Measurements from ENCODE around the gene CEP152. TPM values are rescaled to one million over a fixed set of nuclear protein-coding genes. Genes with fewer than 3 reads are reported as not detected.

Gene CEP152
- total and polyA plus RNA-seq, 11 donors = 0.61 to 3.2 (median 1.6) TPM

GRCh38 chr15:48778331-48778730, 32.5 kb downstream of the CEP152 start:
- ATAC-seq (peak in 2 of 4 donors; percentile 22 to 61), DNase-seq (no peak)
- Histone ChIP-seq H3K4me3 (no peak overlapping the region), H3K36me3 (peaks cover 0 to 37% (median 5%) of the 10 kb centered on the region in 9 donors), H3K27ac (peak overlapping the region in 4 of 12 donors; percentile 18 to 34 (median 20)), H3K4me1 (peaks cover 0 to 5% (median 0%) of the 10 kb centered on the region in 12 donors), H3K27me3 (no peaks in the 10 kb centered on the region), H3K9me3 (peaks cover 0 to 12% (median 0%) of the 10 kb centered on the region in 12 donors)
- whole genome bisulfite sequencing, 4 donors = 81 to 84% (median 82%) methylated on average over 10 of the region's 10 CpGs
- intact Hi-C loops (cut with DNase I) = no loop called here
- no peak for TF ChIP-seq POLR2A (IDR thresholded peaks at IDR 0.05)
- TF ChIP-seq, protein P1, sequence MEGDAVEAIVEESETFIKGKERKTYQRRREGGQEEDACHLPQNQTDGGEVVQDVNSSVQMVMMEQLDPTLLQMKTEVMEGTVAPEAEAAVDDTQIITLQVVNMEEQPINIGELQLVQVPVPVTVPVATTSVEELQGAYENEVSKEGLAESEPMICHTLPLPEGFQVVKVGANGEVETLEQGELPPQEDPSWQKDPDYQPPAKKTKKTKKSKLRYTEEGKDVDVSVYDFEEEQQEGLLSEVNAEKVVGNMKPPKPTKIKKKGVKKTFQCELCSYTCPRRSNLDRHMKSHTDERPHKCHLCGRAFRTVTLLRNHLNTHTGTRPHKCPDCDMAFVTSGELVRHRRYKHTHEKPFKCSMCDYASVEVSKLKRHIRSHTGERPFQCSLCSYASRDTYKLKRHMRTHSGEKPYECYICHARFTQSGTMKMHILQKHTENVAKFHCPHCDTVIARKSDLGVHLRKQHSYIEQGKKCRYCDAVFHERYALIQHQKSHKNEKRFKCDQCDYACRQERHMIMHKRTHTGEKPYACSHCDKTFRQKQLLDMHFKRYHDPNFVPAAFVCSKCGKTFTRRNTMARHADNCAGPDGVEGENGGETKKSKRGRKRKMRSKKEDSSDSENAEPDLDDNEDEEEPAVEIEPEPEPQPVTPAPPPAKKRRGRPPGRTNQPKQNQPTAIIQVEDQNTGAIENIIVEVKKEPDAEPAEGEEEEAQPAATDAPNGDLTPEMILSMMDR (IDR thresholded peaks at IDR 0.05) = no peak

- ATAC-seq = peak in 2 of 4 donors; percentile 26 to 34
- H3K4me3 ChIP-seq = no peak overlapping the region
- H3K27me3 ChIP-seq = no peaks in the 10 kb centered on the region
- no peak for TF ChIP-seq POLR2A (IDR thresholded peaks at IDR 0.05)
- TF ChIP-seq, protein P1 (IDR thresholded peaks at IDR 0.05) = no peak
- intact Hi-C loops (cut with DNase I) = no loop called here
- H3K27ac ChIP-seq = peak overlapping the region in 6 of 12 donors; percentile 6 to 35 (median 20)
- DNase-seq = no peak
- WGBS, 4 donors = 62 to 74% (median 69%) methylated on average over 1 of the region's 1 CpG
- peaks cover 0 to 12% (median 0%) of the 10 kb centered on the region in 12 donors for H3K9me3 ChIP-seq
- peaks cover 0 to 5% (median 0%) of the 10 kb centered on the region in 12 donors for H3K4me1 ChIP-seq
- H3K36me3 ChIP-seq = peaks cover 0 to 32% (median 5%) of the 10 kb centered on the region in 9 donors
Observed at GRCh38 chr15:48777645-48778330, 33.1 kb downstream of the CEP152 start.

- 80 to 86% (median 84%) methylated on average over 2 of the region's 2 CpGs for WGBS, 4 donors
- no peaks in the 10 kb centered on the region for H3K27me3 ChIP-seq
- H3K4me3 ChIP-seq = no peak overlapping the region
- intact Hi-C loops (cut with DNase I) = no loop called here
- no peak overlapping the region for H3K27ac ChIP-seq
- no peak for DNase-seq
- ATAC-seq = no peak
- peaks cover 0 to 12% (median 0%) of the 10 kb centered on the region in 12 donors for H3K9me3 ChIP-seq
- TF ChIP-seq, protein P1 (IDR thresholded peaks at IDR 0.05) = no peak
- TF ChIP-seq POLR2A (IDR thresholded peaks at IDR 0.05) = no peak
- H3K4me1 ChIP-seq = peaks cover 0 to 8% (median 0%) of the 10 kb centered on the region in 12 donors
- peaks cover 0 to 10% (median 0%) of the 10 kb centered on the region in 9 donors for H3K36me3 ChIP-seq
Observed at GRCh38 chr15:48775546-48775945, 35.3 kb downstream of the CEP152 start.

- no peak for TF ChIP-seq POLR2A (IDR thresholded peaks at IDR 0.05)
- TF ChIP-seq, protein P1 (IDR thresholded peaks at IDR 0.05) = no peak
- Histone ChIP-seq H3K4me1 (peaks cover 0 to 10% (median 0%) of the 10 kb centered on the region in 12 donors), H3K9me3 (peaks cover 0 to 12% (median 0%) of the 10 kb centered on the region in 12 donors), H3K4me3 (no peak overlapping the region), H3K27me3 (no peaks in the 10 kb centered on the region), H3K27ac (no peak overlapping the region), H3K36me3 (peaks cover 0 to 5% (median 0%) of the 10 kb centered on the region in 9 donors)
- ATAC-seq (no peak), DNase-seq (no peak)
- intact Hi-C loops (cut with DNase I) = no loop called here
- WGBS, 4 donors = 96 to 100% (median 97%) methylated on average over 1 of the region's 1 CpG
Observed at GRCh38 chr15:48774484-48774883, 36.4 kb downstream of the CEP152 start.

Data from heart left ventricle (tissue), 16 donors.